Lung (tissue), 12 donors: ENCODE measurements around the gene DDX41. TPM values are rescaled to one million over a fixed set of nuclear protein-coding genes. Genes with fewer than 3 reads are reported as not detected.

Experiments
- ATAC-seq: fragments of 200-7000 bp; cut with Tn5 transposase; one replicate; pipeline ENCODE4 v1.9.1; 2020; ENCODE audit warnings: moderate number of reproducible peaks; ENCODE audit not compliant: insufficient read depth, low FRiP score
- DNase-seq, 3 donors: peaks; one replicate each; pipeline ENCODE4 v3.0.0-alpha.2; 2013 to 2017
- H3K27ac ChIP-seq, 2 donors: one replicate each; pipeline ENCODE4 v1.5.1; 2013; ENCODE audit warnings: mild to moderate bottlenecking in 2 of 2, moderate library complexity in 2 of 2, control low read depth in 1 of 2, inconsistent platforms in 1 of 2, low read depth in 1 of 2, low read length in 1 of 2
- H3K27me3 ChIP-seq, 3 donors: one replicate each; pipeline ENCODE4 v1.5.1; 2013; ENCODE audit warnings: low read length in 2 of 3; ENCODE audit not compliant: control insufficient read depth in 3 of 3, insufficient read depth in 3 of 3
- H3K36me3 ChIP-seq, 4 donors: one replicate each; pipeline ENCODE4 v1.5.1; 2013; ENCODE audit warnings: low read length in 4 of 4, mild to moderate bottlenecking in 1 of 4, moderate library complexity in 1 of 4; ENCODE audit not compliant: control insufficient read depth in 4 of 4, insufficient read depth in 4 of 4
- H3K4me1 ChIP-seq, 5 donors: one replicate each; pipeline ENCODE4 v1.5.1; 2013; ENCODE audit warnings: low read length in 5 of 5, mild to moderate bottlenecking in 2 of 5, moderate library complexity in 1 of 5; ENCODE audit not compliant: control insufficient read depth in 5 of 5, insufficient read depth in 5 of 5
- H3K4me3 ChIP-seq: one replicate; pipeline ENCODE4 v1.5.1; 2013; ENCODE audit warnings: mild to moderate bottlenecking, control low read depth, moderate library complexity
- H3K9ac ChIP-seq, 2 donors: one replicate each; pipeline ENCODE4 v1.5.1; 2013; ENCODE audit warnings: low read length in 2 of 2, control low read depth in 1 of 2; ENCODE audit not compliant: insufficient read depth in 1 of 2
- H3K9me3 ChIP-seq, 4 donors: one replicate each; pipeline ENCODE4 v1.5.1; 2013; ENCODE audit warnings: low read length in 3 of 4, mild to moderate bottlenecking in 1 of 4, moderate library complexity in 1 of 4; ENCODE audit not compliant: control insufficient read depth in 4 of 4, insufficient read depth in 3 of 4
- CTCF ChIP-seq: IDR thresholded peaks from 2 replicates; pipeline ENCODE4 v1.5.1; 2012; ENCODE audit warnings: mild to moderate bottlenecking; ENCODE audit errors: control extremely low read depth, extremely low read depth
- WGBS, 2 donors: extraction: QIAGEN DNeasy Blood & Tissue Kit; methylation state at CpG; one replicate each; pipeline ENCODE4 v1.1.7; 2013; 5-methylcytosine and 5-hydroxymethylcytosine counted together
- polyA plus RNA-seq, 2 donors: library from polyadenylated mRNA; stranded (reverse); fragments of 200-250 nt; gene quantifications; one replicate each; pipeline ENCODE4 v1.2.1, GENCODE V29; 2013
- total RNA-seq, 2 donors: library from RNA; depleted of rRNA in 1 of 2; stranded (reverse); fragments of >200 nt in 1 of 2; gene quantifications; one replicate each; pipeline ENCODE4 v1.2.1, GENCODE V29; 2014 to 2021
- donor health status: control.
- donor health status: control.
- donor health status: Bipolar disorder and iron deficiency.
- donor health status: healthy.
- donor health status: DM: yes; HTN: yes; CAD: no.

Gene DDX41
- total and polyA plus RNA-seq, 4 donors: 63.2 to 110 (median 73.6) TPM

- TF ChIP-seq CTCF: no peak
- no peaks in the 10 kb centered on the region for H3K9me3 ChIP-seq
- H3K27ac ChIP-seq: no peak overlapping the region
- 84 to 93% methylated on average over 2 of the region's 2 CpGs for WGBS, 2 donors
- DNase-seq (no peak), ATAC-seq (no peak)
- no peak overlapping the region for H3K4me3 ChIP-seq
- no peak overlapping the region for H3K9ac ChIP-seq
- no peaks in the 10 kb centered on the region for H3K27me3 ChIP-seq
- peaks cover 6 to 41% (median 33%) of the 10 kb centered on the region in 4 donors for H3K36me3 ChIP-seq
- H3K4me1 ChIP-seq: peaks cover 0 to 7% (median 2%) of the 10 kb centered on the region in 5 donors
Observed at GRCh38 chr5:177520916-177521513, 4.3 kb upstream of the DDX41 start.

GRCh38 chr5:177520271-177520670 lies 3.5 kb upstream of the DDX41 start:
- no peak overlapping the region for H3K4me3 ChIP-seq
- no peaks in the 10 kb centered on the region for H3K9me3 ChIP-seq
- no peak for DNase-seq
- ATAC-seq: no peak
- H3K27me3 ChIP-seq: no peaks in the 10 kb centered on the region
- H3K4me1 ChIP-seq: peaks cover 0 to 14% (median 8%) of the 10 kb centered on the region in 5 donors
- TF ChIP-seq CTCF: no peak
- 97 to 98% methylated on average over 3 of the region's 3 CpGs for WGBS, 2 donors
- H3K9ac ChIP-seq: no peak overlapping the region
- H3K36me3 ChIP-seq: peaks cover 6 to 43% (median 36%) of the 10 kb centered on the region in 4 donors
- no peak overlapping the region for H3K27ac ChIP-seq

DNA sequence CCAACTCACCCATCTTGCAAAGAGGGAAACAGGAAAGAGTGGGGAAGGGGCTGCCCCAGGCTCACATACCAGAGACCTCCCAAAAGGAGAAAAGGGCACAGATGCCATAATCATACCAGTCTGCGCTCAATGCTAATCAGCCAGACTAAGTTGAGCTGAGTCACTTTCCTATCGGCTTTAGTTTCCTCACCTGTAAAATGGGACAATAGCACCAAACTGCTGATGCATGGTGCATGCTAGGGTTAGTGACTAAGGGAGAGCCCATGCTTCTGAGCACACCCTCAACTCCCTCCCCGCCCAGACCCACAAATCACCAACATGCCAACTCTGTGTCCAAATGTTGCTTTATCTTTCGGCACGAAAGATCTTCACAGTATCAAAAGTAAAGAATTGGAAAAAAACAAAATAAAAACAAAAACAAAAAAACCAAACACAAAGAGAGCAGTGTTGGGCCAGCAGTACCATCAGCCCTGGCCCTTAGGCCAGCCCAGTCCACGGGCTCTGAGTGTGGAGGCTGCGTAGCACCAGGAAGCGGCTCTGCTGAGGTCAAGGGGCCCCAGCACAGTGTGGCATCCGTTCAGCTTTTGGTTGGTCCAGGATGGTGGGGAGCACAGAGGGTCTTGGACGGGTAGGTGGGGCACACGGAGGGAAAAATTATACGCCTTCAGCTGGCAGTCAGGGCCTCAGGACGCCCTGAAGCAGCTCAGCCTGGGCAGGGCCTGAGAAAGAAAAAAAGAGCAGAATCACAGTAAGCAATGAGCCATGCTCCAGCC lies 2.9 kb upstream of the DDX41 start:
- Histone ChIP-seq H3K36me3 (peaks cover 6 to 48% (median 36%) of the 10 kb centered on the region in 4 donors), H3K4me1 (peaks cover 0 to 14% (median 8%) of the 10 kb centered on the region in 5 donors), H3K9ac (no peak overlapping the region), H3K27ac (no peak overlapping the region), H3K4me3 (no peak overlapping the region), H3K9me3 (no peaks in the 10 kb centered on the region), H3K27me3 (no peaks in the 10 kb centered on the region)
- DNase-seq (no peak), ATAC-seq (no peak)
- TF ChIP-seq CTCF: no peak
- 83 to 95% methylated on average over 13 of the region's 13 CpGs for WGBS, 2 donors
